SK-N-SH (cell line): ENCODE measurements around the gene CTSL.

Experiments used
- CTCF ChIP-seq: fragments of 200-600 bp; sonication (generic); IDR thresholded peaks from 2 replicates; pipeline ENCODE4 v1.6.1; 2017; ENCODE audit warnings: antibody characterized with exemption, mild to moderate bottlenecking, moderate library complexity
- EP300 ChIP-seq, 2 experiments: IDR thresholded peaks; 2 replicates each; pipeline versions ENCODE4 v1.4.0 to v1.6.1; 2012; ENCODE audit warnings: borderline replicate concordance in 1 of 2, low read depth in 1 of 2, low read length in 1 of 2
- EZH2phosphoT487 ChIP-seq: fragments of 200-600 bp; sonication (generic); IDR thresholded peaks from 2 replicates; pipeline ENCODE4 v1.6.1; 2017; ENCODE audit warnings: low read depth, mixed run types, mild to moderate bottlenecking, antibody characterized with exemption, moderate library complexity, borderline replicate concordance
- FOXM1 ChIP-seq: IDR thresholded peaks from 2 replicates; pipeline ENCODE4 v1.4.0; 2012; ENCODE audit warnings: low read depth, mild to moderate bottlenecking
- GABPA ChIP-seq: IDR thresholded peaks from 2 replicates; pipeline ENCODE4 v1.4.0; 2012; ENCODE audit warnings: low read depth, mild to moderate bottlenecking
- JUND ChIP-seq: IDR thresholded peaks from 2 replicates; pipeline ENCODE4 v1.4.0; 2012
- MEF2A ChIP-seq: IDR thresholded peaks from 2 replicates; pipeline ENCODE4 v1.4.0; 2012; ENCODE audit warnings: low read depth, borderline replicate concordance
- MXI1 ChIP-seq: IDR thresholded peaks from 2 replicates; pipeline ENCODE4 v1.6.1; 2012; ENCODE audit warnings: mild to moderate bottlenecking, low read depth, low read length, improper control_type of control experiment
- NRF1 ChIP-seq: IDR thresholded peaks from 2 replicates; pipeline ENCODE4 v1.6.1; 2012; ENCODE audit warnings: low read depth, mild to moderate bottlenecking, low read length
- RAD21 ChIP-seq: IDR thresholded peaks from 2 replicates; pipeline ENCODE4 v1.6.1; 2012; ENCODE audit warnings: mild to moderate bottlenecking, low read length
- REST ChIP-seq: IDR thresholded peaks from 2 replicates; pipeline ENCODE4 v1.6.1; 2012; ENCODE audit warnings: mild to moderate bottlenecking, low read depth, low read length, moderate library complexity

GRCh38 chr9:87708986-87709728, 16.8 kb upstream of the CTSL start:
- TF ChIP-seq CTCF = no peak
- no peak for TF ChIP-seq EZH2phosphoT487
- no peak for TF ChIP-seq JUND
- no peak for TF ChIP-seq EP300 (IDR thresholded peaks at IDR 0.05; ENCODE audit: borderline replicate concordance in 1 of 2, low read depth in 1 of 2, low read length in 1 of 2)
- no peak for TF ChIP-seq REST
- TF ChIP-seq NRF1 = no peak
- TF ChIP-seq FOXM1 = no peak
- TF ChIP-seq GABPA = no peak
- TF ChIP-seq MEF2A = no peak
- TF ChIP-seq RAD21 = no peak
- no peak for TF ChIP-seq MXI1
